SKM-1 treated with dmso at 0.1 percent for 144 hours (cell line): ENCODE measurements around the gene MARCHF10.
A peak's percentile ranks its signal among the peaks of the same experiment; 100 is the strongest.
"Not testable (repeated sequence)": the region's sequence is repeated elsewhere in the genome, so short reads cannot be mapped to it uniquely, and the experiment has no call there.

Experiments used
- DNase-seq: peaks from one replicate; lab custom pipeline; 2025; ENCODE audit not compliant: unreplicated experiment; lab: John Stamatoyannopoulos, UW

The MARCHF10 gene

GRCh38 chr17:62791235-62791734, 16.8 kb downstream of the MARCHF10 start:
- peak; percentile 12 for DNase-seq

GRCh38 chr17:62790564-62790986, 17.5 kb downstream of the MARCHF10 start:
- DNase-seq: no peak

- no peak for DNase-seq
These were observed 20.7 kb downstream of the MARCHF10 start for GRCh38 chr17:62787366-62787765.

GRCh38 chr17:62786646-62787045, 21.5 kb downstream of the MARCHF10 start:
- no peak for DNase-seq

GRCh38 chr17:62785983-62786382, 22.1 kb downstream of the MARCHF10 start:
- DNase-seq: not testable (repeated sequence)

GRCh38 chr17:62782730-62783270, 25.3 kb downstream of the MARCHF10 start:
- peak; percentile 23 for DNase-seq

- DNase-seq: peak; percentile 69
These were observed 26.3 kb downstream of the MARCHF10 start for GRCh38 chr17:62781831-62782251.

- DNase-seq: peak; percentile 69
These were observed 26.8 kb downstream of the MARCHF10 start for GRCh38 chr17:62781356-62781755.

GRCh38 chr17:62780951-62781350, 27.2 kb downstream of the MARCHF10 start:
- no peak for DNase-seq

- no peak for DNase-seq
These were observed 27.8 kb downstream of the MARCHF10 start for GRCh38 chr17:62780269-62780668.

- DNase-seq: no peak
These were observed 29.0 kb downstream of the MARCHF10 start for GRCh38 chr17:62778990-62779681.

- DNase-seq: no peak
These were observed 32.2 kb downstream of the MARCHF10 start for GRCh38 chr17:62775876-62776275.

- DNase-seq: no peak
These were observed 33.8 kb downstream of the MARCHF10 start for GRCh38 chr17:62774338-62774737.

- no peak for DNase-seq
These were observed 40.1 kb downstream of the MARCHF10 start for GRCh38 chr17:62767997-62768396.

GRCh38 chr17:62765351-62765750, 42.8 kb downstream of the MARCHF10 start:
- DNase-seq: no peak

- no peak for DNase-seq
These were observed 44.1 kb downstream of the MARCHF10 start for GRCh38 chr17:62763891-62764600.

- DNase-seq: no peak
These were observed 46.2 kb downstream of the MARCHF10 start for GRCh38 chr17:62761884-62762283.

- no peak for DNase-seq
These were observed 47.2 kb downstream of the MARCHF10 start for GRCh38 chr17:62760945-62761267.

- DNase-seq: no peak
These were observed 47.8 kb downstream of the MARCHF10 start for GRCh38 chr17:62760059-62760944.

GRCh38 chr17:62757500-62757951, 50.6 kb downstream of the MARCHF10 start:
- DNase-seq: no peak

- no peak for DNase-seq
These were observed 51.9 kb downstream of the MARCHF10 start for GRCh38 chr17:62756198-62756597.
